ENCODE measurements around the gene C7.

C7 gene

GRCh38 chr5:40939753-40940152, 30.5 kb downstream of the C7 start:
- H3K4me3 ChIP-seq (replicated peaks; ENCODE audit: low read depth, low read length) = no peak overlapping the region
- no peaks in the 10 kb centered on the region for H3K36me3 ChIP-seq (ENCODE audit: control insufficient read depth, insufficient read depth, low read length)
- no peaks in the 10 kb centered on the region for H3K27me3 ChIP-seq (replicated peaks; ENCODE audit: control insufficient read depth, insufficient read depth, low read length)
- no peak for DNase-seq (ENCODE audit: extremely low read depth, insufficient read length)
- TF ChIP-seq, protein P1, sequence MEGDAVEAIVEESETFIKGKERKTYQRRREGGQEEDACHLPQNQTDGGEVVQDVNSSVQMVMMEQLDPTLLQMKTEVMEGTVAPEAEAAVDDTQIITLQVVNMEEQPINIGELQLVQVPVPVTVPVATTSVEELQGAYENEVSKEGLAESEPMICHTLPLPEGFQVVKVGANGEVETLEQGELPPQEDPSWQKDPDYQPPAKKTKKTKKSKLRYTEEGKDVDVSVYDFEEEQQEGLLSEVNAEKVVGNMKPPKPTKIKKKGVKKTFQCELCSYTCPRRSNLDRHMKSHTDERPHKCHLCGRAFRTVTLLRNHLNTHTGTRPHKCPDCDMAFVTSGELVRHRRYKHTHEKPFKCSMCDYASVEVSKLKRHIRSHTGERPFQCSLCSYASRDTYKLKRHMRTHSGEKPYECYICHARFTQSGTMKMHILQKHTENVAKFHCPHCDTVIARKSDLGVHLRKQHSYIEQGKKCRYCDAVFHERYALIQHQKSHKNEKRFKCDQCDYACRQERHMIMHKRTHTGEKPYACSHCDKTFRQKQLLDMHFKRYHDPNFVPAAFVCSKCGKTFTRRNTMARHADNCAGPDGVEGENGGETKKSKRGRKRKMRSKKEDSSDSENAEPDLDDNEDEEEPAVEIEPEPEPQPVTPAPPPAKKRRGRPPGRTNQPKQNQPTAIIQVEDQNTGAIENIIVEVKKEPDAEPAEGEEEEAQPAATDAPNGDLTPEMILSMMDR (IDR thresholded peaks at IDR 0.05; ENCODE audit: insufficient read depth, low read length, poor library complexity, severe bottlenecking) = no peak

- no peak for DNase-seq (ENCODE audit: extremely low read depth, insufficient read length)
- H3K27me3 ChIP-seq (replicated peaks; ENCODE audit: control insufficient read depth, insufficient read depth, low read length) = no peaks in the 10 kb centered on the region
- TF ChIP-seq, protein P1 (IDR thresholded peaks at IDR 0.05; ENCODE audit: insufficient read depth, low read length, poor library complexity, severe bottlenecking) = no peak
- no peak overlapping the region for H3K4me3 ChIP-seq (replicated peaks; ENCODE audit: low read depth, low read length)
- no peaks in the 10 kb centered on the region for H3K36me3 ChIP-seq (ENCODE audit: control insufficient read depth, insufficient read depth, low read length)
These were observed 35.8 kb downstream of the C7 start for GRCh38 chr5:40945111-40945510.

DNA sequence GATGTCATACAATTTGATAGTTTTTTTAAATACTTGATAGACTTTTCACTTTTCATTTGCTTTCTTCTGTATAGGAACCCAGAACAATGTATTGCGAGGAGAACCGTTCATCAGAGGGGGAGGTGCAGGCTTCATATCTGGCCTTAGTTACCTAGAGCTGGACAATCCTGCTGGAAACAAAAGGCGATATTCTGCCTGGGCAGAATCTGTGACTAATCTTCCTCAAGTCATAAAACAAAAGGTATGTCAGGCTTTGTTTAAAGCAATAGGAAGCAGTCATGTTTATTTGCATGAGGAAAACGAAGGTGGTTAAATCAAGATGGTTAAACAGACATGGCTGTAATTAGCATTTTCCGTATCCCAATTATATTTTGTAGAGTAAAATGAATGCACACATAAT, 46.0 kb downstream of the C7 start:
- Histone ChIP-seq H3K4me3 (replicated peaks; ENCODE audit: low read depth, low read length) (no peak overlapping the region), H3K36me3 (ENCODE audit: control insufficient read depth, insufficient read depth, low read length) (no peaks in the 10 kb centered on the region), H3K27me3 (replicated peaks; ENCODE audit: control insufficient read depth, insufficient read depth, low read length) (no peaks in the 10 kb centered on the region)
- TF ChIP-seq, protein P1 (IDR thresholded peaks at IDR 0.05; ENCODE audit: insufficient read depth, low read length, poor library complexity, severe bottlenecking) = no peak
- DNase-seq (ENCODE audit: extremely low read depth, insufficient read length) = no peak

- H3K4me3 ChIP-seq (replicated peaks; ENCODE audit: low read depth, low read length) = no peak overlapping the region
- TF ChIP-seq, protein P1 (IDR thresholded peaks at IDR 0.05; ENCODE audit: insufficient read depth, low read length, poor library complexity, severe bottlenecking) = no peak
- H3K36me3 ChIP-seq (ENCODE audit: control insufficient read depth, insufficient read depth, low read length) = no peaks in the 10 kb centered on the region
- H3K27me3 ChIP-seq (replicated peaks; ENCODE audit: control insufficient read depth, insufficient read depth, low read length) = no peaks in the 10 kb centered on the region
- DNase-seq (ENCODE audit: extremely low read depth, insufficient read length) = no peak
These were observed 47.8 kb downstream of the C7 start for GRCh38 chr5:40957048-40957447.

DNA sequence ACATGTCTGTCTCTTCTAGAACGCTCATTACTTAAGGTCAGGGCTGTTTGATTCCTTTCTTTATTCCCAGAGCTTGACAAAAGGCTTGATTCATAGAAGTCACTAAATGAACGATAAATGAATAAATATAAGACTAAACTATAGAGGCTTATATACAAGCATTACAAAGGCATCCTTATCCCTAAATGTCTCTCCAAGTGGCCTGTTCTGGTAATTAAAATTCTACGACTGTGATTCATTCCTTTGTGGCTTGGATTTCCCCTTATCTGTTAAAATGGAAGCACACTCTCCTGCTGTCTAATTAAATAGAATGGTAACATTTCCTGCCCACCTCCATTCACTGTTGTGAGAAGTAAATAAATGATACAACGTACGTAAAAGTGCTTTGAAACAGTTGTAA, 49.5 kb downstream of the C7 start:
- H3K36me3 ChIP-seq (ENCODE audit: control insufficient read depth, insufficient read depth, low read length) = no peaks in the 10 kb centered on the region
- TF ChIP-seq, protein P1 (IDR thresholded peaks at IDR 0.05; ENCODE audit: insufficient read depth, low read length, poor library complexity, severe bottlenecking) = no peak
- no peak overlapping the region for H3K4me3 ChIP-seq (replicated peaks; ENCODE audit: low read depth, low read length)
- DNase-seq (ENCODE audit: extremely low read depth, insufficient read length) = no peak
- no peaks in the 10 kb centered on the region for H3K27me3 ChIP-seq (replicated peaks; ENCODE audit: control insufficient read depth, insufficient read depth, low read length)

DNA sequence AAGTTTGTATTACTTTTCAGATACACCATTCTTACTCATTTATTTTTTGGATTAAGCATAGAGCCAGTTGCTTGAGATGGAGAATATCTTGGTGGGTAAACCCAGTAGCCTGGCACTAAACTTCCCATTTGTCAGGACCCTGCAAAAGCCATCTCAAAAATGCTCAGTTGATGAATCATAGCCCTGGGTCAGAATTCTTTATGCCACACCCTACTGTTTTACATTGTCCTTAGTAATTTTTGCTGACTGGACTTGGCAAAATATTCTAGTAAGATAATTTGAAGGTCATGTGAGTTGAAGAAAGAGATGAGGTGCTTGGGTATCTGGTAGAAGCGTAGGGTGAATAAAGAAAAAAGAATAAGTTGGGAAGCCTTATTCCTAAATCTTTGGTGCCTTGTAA, 50.7 kb downstream of the C7 start:
- TF ChIP-seq, protein P1 (IDR thresholded peaks at IDR 0.05; ENCODE audit: insufficient read depth, low read length, poor library complexity, severe bottlenecking) = no peak

More for the DNA sequence above, 50.7 kb downstream of the C7 start:
- Histone ChIP-seq H3K27me3 (replicated peaks; ENCODE audit: control insufficient read depth, insufficient read depth, low read length) (no peaks in the 10 kb centered on the region), H3K36me3 (ENCODE audit: control insufficient read depth, insufficient read depth, low read length) (no peaks in the 10 kb centered on the region), H3K4me3 (replicated peaks; ENCODE audit: low read depth, low read length) (no peak overlapping the region)
- no peak for DNase-seq (ENCODE audit: extremely low read depth, insufficient read length)

All from GM06990 (cell line).